ENCODE results near the gene ARSB. TPM values are rescaled to one million over a fixed set of nuclear protein-coding genes. Genes with fewer than 3 reads are reported as not detected.
"Not testable (repeated sequence)": the region's sequence is repeated elsewhere in the genome, so short reads cannot be mapped to it uniquely, and the experiment has no call there.

ARSB gene
- total RNA-seq, 8 experiments from 2014 or later = 6.6 to 27.4 (median 9.2) TPM

GRCh38 chr5:78763659-78764189 lies 221.4 kb downstream of the ARSB start:
- in situ Hi-C loops (cut with MboI; ENCODE audit: low pct_unique_long_range_greater_than_20kb in 2 of 9, low sequenced_read_pairs in 9 of 9, unreplicated experiment in 9 of 9) = no loop called here
- no peak for ATAC-seq (replicated peaks in 6 of 8)
- WGBS, 10 experiments = 0 to 100% (median 89%) methylated on average over 1 to 6 of the region's 6 CpGs; no CpG with 5 or more reads in 1 of the 10 experiments
- no peak overlapping the region for H3K27ac ChIP-seq
- no peak overlapping the region for H3K4me3 ChIP-seq
- no peaks in the 10 kb centered on the region for H3K4me1 ChIP-seq (replicated peaks in 1 of 2)

DNA sequence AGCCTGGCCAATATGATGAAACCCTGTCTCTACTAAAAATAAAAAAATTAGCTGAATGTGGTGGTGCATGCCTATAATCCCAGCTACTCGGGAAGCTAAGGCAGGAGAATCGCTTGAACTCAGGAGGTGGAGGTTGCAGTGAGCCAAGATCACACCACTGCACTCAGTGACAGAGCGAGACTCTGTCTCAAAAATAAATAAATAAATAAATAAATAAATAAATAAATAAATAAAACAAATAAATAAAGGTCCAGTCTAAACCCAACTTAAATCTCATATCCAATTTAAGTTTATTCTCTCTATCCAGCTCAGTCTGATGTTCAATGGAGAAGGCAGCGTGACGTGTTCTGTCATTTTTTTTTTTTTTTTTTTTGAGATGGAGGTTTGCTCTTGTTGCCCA lies 222.4 kb downstream of the ARSB start:
- ATAC-seq (replicated peaks in 6 of 8) = not testable (repeated sequence)

GRCh38 chr5:78761840-78762239 lies 223.3 kb downstream of the ARSB start:
- 63 to 100% (median 86%) methylated on average over 1 to 6 of the region's 6 CpGs; no CpG with 5 or more reads in 4 of the 10 experiments for WGBS, 10 experiments
- Histone ChIP-seq H3K27ac (no peak overlapping the region), H3K4me1 (replicated peaks in 1 of 2) (no peaks in the 10 kb centered on the region), H3K4me3 (no peak overlapping the region)
- ATAC-seq (replicated peaks in 6 of 8) = no peak
- in situ Hi-C loops (cut with MboI; ENCODE audit: low pct_unique_long_range_greater_than_20kb in 2 of 9, low sequenced_read_pairs in 9 of 9, unreplicated experiment in 9 of 9) = no loop called here

More for the DNA sequence above, 222.4 kb downstream of the ARSB start:
- H3K4me1 ChIP-seq (replicated peaks in 1 of 2); H3K4me3 ChIP-seq; in situ Hi-C loops (cut with MboI; ENCODE audit: low pct_unique_long_range_greater_than_20kb in 2 of 9, low sequenced_read_pairs in 9 of 9, unreplicated experiment in 9 of 9); H3K27ac ChIP-seq: not testable (repeated sequence)
- WGBS, 10 experiments = 78 to 100% (median 94%) methylated on average over 1 to 5 of the region's 5 CpGs; no CpG with 5 or more reads in 2 of the 10 experiments

- H3K27ac ChIP-seq = no peak overlapping the region
- no peaks in the 10 kb centered on the region for H3K4me1 ChIP-seq (replicated peaks in 1 of 2)
- in situ Hi-C loops (cut with MboI; ENCODE audit: low pct_unique_long_range_greater_than_20kb in 2 of 9, low sequenced_read_pairs in 9 of 9, unreplicated experiment in 9 of 9) = no loop called here
- no peak for ATAC-seq (replicated peaks in 6 of 8)
- no peak overlapping the region for H3K4me3 ChIP-seq
These were observed 224.3 kb downstream of the ARSB start for GRCh38 chr5:78760770-78761169.

DNA sequence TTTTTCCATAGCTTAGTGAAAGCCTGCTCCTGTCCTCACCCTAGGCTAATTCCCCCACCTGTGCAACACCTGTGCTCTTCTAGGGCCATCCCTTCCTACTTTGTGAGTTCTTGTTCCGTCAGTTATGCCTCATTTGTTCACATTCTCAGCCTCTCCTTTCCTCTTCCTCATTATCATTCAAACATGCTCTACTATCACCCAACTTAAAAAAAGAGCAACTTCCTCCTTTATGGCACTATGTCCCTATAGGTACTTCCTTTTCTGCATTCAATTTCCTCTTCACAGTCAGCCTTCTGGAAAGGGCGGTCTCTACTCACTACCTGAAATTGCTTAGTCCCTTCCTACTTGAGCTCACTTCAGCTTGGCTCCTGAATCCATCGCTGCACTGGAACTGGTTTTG lies 224.7 kb downstream of the ARSB start:
- Histone ChIP-seq H3K27ac (no peak overlapping the region), H3K4me1 (replicated peaks in 1 of 2) (no peaks in the 10 kb centered on the region), H3K4me3 (no peak overlapping the region)
- WGBS, 10 experiments = 56 to 100% (median 87%) methylated on average over 1 to 3 of the region's 3 CpGs
- no peak for ATAC-seq (replicated peaks in 6 of 8)
- in situ Hi-C loops (cut with MboI; ENCODE audit: low pct_unique_long_range_greater_than_20kb in 2 of 9, low sequenced_read_pairs in 9 of 9, unreplicated experiment in 9 of 9) = no loop called here

- in situ Hi-C loops (cut with MboI; ENCODE audit: low pct_unique_long_range_greater_than_20kb in 2 of 9, low sequenced_read_pairs in 9 of 9, unreplicated experiment in 9 of 9) = no loop called here
- 63 to 100% (median 85%) methylated on average over 1 to 2 of the region's 2 CpGs; no CpG with 5 or more reads in 1 of the 10 experiments for WGBS, 10 experiments
- Histone ChIP-seq H3K27ac (no peak overlapping the region), H3K4me1 (replicated peaks in 1 of 2) (no peaks in the 10 kb centered on the region), H3K4me3 (no peak overlapping the region)
- ATAC-seq (replicated peaks in 6 of 8) = no peak
These were observed 226.8 kb downstream of the ARSB start for GRCh38 chr5:78758169-78758839.

DNA sequence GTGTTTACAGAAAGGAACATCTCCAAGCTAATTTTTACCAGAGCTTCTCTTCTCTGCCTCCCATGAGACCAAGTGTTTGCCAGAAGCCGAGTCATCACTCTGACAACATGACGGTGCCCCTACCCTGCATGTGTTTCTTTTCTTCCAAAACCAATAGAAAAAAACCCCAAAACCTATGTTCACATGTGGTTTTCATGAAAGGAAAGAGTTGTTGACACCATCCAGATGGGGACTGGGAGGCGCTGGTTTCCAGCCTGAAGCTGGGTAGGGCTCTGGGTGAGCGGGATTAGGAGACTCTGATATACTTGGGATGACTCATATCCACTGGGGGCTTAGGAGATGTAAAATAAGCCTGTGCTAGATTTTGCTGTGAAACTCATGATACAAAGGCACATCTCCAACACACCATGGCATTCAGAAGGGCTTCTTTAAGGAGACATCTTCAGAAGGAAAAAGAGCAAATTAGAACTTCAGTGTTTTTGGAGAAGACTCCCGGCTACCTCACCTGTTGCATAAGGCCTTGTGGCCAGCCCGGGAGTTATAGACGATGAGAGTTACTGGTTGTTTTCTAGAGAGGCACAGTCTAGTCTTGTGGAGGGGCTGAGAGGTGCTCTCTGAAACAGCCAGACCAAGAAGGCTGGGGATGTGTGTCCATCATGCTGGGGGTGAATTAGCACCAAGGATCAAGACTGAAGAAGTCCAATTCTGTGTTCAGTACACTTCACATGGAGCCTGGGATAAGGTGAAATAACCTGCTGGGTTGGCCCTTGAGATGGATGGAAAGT lies 227.6 kb downstream of the ARSB start:
- Histone ChIP-seq H3K4me1 (replicated peaks in 1 of 2) (no peaks in the 10 kb centered on the region), H3K4me3 (no peak overlapping the region), H3K27ac (no peak overlapping the region)
- 0 to 92% (median 60%) methylated on average over 1 to 6 of the region's 7 CpGs; no CpG with 5 or more reads in 2 of the 10 experiments for WGBS, 10 experiments
- peak in 3 of 8 experiments; percentile 66 to 97 (median 94) for ATAC-seq (replicated peaks in 6 of 8)
- in situ Hi-C loops (cut with MboI; ENCODE audit: low pct_unique_long_range_greater_than_20kb in 2 of 9, low sequenced_read_pairs in 9 of 9, unreplicated experiment in 9 of 9) = no loop called here

DNA sequence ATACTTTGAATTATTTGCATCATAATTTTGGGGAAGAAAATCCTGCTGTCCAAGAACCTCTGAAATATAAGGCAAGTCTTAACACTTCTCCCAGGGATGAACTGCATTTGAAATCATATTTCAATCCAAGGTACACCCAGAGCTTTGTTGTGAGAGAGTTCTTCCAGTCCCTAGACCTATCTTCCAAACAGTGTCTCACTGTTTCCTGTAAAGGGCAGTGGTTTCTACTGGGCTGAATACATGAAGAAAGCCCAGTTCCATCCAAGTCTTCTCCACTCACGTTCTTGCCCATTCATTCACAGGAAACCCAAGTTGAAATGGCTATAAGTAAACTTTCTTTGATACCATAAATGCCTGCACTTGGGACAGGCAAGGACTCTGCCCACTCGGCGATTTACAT lies 228.3 kb downstream of the ARSB start:
- peak in 2 of 8 experiments; percentile 40 to 60 for ATAC-seq (replicated peaks in 6 of 8)
- WGBS, 10 experiments = 0 to 100% (median 88%) methylated on average over 1 to 3 of the region's 3 CpGs; no CpG with 5 or more reads in 3 of the 10 experiments
- Histone ChIP-seq H3K4me1 (replicated peaks in 1 of 2) (no peaks in the 10 kb centered on the region), H3K27ac (no peak overlapping the region), H3K4me3 (no peak overlapping the region)
- in situ Hi-C loops (cut with MboI; ENCODE audit: low pct_unique_long_range_greater_than_20kb in 2 of 9, low sequenced_read_pairs in 9 of 9, unreplicated experiment in 9 of 9) = no loop called here

- no peaks in the 10 kb centered on the region for H3K4me1 ChIP-seq (replicated peaks in 1 of 2)
- in situ Hi-C loops (cut with MboI; ENCODE audit: low pct_unique_long_range_greater_than_20kb in 2 of 9, low sequenced_read_pairs in 9 of 9, unreplicated experiment in 9 of 9) = no loop called here
- no peak for ATAC-seq (replicated peaks in 6 of 8)
- no peak overlapping the region for H3K4me3 ChIP-seq
- H3K27ac ChIP-seq = no peak overlapping the region
- 38 to 100% (median 80%) methylated on average over 1 to 2 of the region's 2 CpGs; no CpG with 5 or more reads in 1 of the 10 experiments for WGBS, 10 experiments
These were observed 229.2 kb downstream of the ARSB start for GRCh38 chr5:78755822-78756429.

DNA sequence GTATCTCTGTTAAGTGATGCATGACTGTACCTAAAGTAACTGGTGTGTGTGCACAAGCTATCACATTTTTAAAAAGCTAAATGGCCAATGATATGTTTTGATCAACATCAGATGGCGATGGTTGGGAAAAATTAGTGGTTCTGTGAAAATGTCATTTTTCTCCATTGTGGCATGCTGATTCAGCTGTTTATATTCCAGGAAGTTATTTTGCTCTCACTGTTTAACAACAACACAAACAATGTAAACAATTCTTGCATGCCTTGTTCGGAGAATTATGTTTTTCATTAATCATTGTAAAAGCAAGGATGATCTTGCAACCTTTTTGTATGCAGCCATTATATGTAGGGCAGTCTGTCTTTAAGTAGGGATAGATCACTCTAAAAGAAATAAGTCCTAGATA lies 230.5 kb downstream of the ARSB start:
- Histone ChIP-seq H3K27ac (no peak overlapping the region), H3K4me1 (replicated peaks in 1 of 2) (no peaks in the 10 kb centered on the region), H3K4me3 (no peak overlapping the region)
- 0 to 60% (median 42%) methylated on average over 1 to 2 of the region's 2 CpGs; no CpG with 5 or more reads in 3 of the 10 experiments for WGBS, 10 experiments
- in situ Hi-C loops (cut with MboI; ENCODE audit: low pct_unique_long_range_greater_than_20kb in 2 of 9, low sequenced_read_pairs in 9 of 9, unreplicated experiment in 9 of 9) = no loop called here
- ATAC-seq (replicated peaks in 6 of 8) = no peak

GRCh38 chr5:78753093-78753531 lies 232.0 kb downstream of the ARSB start:
- Histone ChIP-seq H3K4me3 (no peak overlapping the region), H3K27ac (no peak overlapping the region), H3K4me1 (replicated peaks in 1 of 2) (no peaks in the 10 kb centered on the region)
- in situ Hi-C loops (cut with MboI; ENCODE audit: low pct_unique_long_range_greater_than_20kb in 2 of 9, low sequenced_read_pairs in 9 of 9, unreplicated experiment in 9 of 9) = no loop called here
- WGBS, 10 experiments = 14 to 85% (median 61%) methylated on average over 1 to 3 of the region's 4 CpGs; no CpG with 5 or more reads in 4 of the 10 experiments
- ATAC-seq (replicated peaks in 6 of 8) = peak in 2 of 8 experiments; percentile 8 to 38

DNA sequence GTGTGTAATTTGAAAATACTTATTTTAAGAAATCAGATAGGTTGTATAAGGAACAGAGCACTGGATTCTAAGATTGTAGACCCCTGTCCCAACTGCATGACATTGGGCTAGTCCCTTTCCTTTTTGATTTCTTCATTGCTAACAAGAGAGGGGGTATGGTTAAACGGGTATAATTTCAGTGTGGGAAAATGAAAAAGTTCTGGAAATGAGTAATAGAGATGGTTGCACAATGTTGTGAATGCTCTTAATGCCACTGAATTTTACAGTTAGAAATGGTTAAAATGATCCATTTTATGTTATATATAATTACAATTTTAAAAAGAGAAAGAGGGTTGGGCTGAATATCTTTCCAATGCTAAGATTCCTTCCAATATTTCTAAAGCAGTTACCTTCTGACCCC lies 233.2 kb downstream of the ARSB start:
- Histone ChIP-seq H3K4me1 (replicated peaks in 1 of 2) (peaks cover 0 to 4% of the 10 kb centered on the region in 2 donors), H3K27ac (no peak overlapping the region), H3K4me3 (no peak overlapping the region)
- in situ Hi-C loops (cut with MboI; ENCODE audit: low pct_unique_long_range_greater_than_20kb in 2 of 9, low sequenced_read_pairs in 9 of 9, unreplicated experiment in 9 of 9) = no loop called here
- no peak for ATAC-seq (replicated peaks in 6 of 8)
- 0 to 100% (median 76%) methylated on average over 1 of the region's 1 CpG; no CpG with 5 or more reads in 4 of the 10 experiments for WGBS, 10 experiments

DNA sequence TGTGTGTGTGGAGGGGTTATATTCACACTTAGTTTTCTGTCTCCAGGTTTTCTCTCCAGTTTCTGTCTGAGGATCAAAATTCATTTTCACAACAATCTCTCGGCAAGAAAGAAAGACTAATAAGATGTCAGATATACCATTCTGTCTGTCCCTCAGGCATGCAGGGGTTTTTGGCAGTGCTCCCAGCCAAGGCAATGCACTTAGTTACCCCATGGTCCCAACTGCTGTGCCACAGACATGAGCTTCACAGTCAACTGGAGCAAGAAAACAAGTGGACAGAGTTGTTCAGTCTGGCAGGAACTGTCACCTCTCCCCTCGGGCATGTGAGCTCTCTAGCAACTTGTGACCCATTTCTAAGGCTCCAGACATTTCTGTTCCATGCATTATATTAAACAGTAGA lies 234.8 kb downstream of the ARSB start:
- Histone ChIP-seq H3K4me1 (replicated peaks in 1 of 2) (peaks cover 0 to 4% of the 10 kb centered on the region in 2 donors), H3K4me3 (no peak overlapping the region), H3K27ac (no peak overlapping the region)
- in situ Hi-C loops (cut with MboI; ENCODE audit: low pct_unique_long_range_greater_than_20kb in 2 of 9, low sequenced_read_pairs in 9 of 9, unreplicated experiment in 9 of 9) = no loop called here
- 0 to 100% (median 45%) methylated on average over 1 to 2 of the region's 2 CpGs; no CpG with 5 or more reads in 4 of the 10 experiments for WGBS, 10 experiments
- peak in 1 of 8 experiments; percentile 62 for ATAC-seq (replicated peaks in 6 of 8)

Measured in motor neuron (in vitro differentiated cells).